ENCODE measurements around the gene CMIP. TPM values are rescaled to one million over a fixed set of nuclear protein-coding genes. Genes with fewer than 3 reads are reported as not detected.

Gene CMIP
- total RNA-seq, 1 experiment from 2014 or later: 48.2 TPM

DNA sequence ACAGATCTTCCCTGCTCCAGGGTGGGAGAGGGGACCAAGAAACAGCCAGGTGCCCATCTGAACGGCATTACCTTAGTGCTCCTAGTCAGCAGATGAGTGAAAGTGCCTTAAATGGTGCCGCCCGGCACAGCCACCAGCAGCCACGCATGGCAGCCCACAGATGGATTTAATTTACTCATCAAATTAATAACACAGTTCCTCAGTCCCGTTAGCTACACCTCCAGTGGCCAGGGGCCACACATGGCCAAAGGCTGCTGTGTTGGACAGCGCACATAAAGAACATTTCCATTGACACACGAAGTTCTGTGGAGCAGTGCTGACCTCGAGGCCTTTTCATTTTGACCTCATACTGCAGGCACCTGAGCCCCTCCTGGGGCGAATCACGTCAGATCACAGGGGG lies 166.3 kb downstream of the CMIP start:
- Histone ChIP-seq H2BK12ac (ENCODE audit: insufficient read length, low read depth, low read length) (no peak overlapping the region), H3K27me3 (ENCODE audit: insufficient read depth, low read length) (no peaks in the 10 kb centered on the region), H3K79me2 (ENCODE audit: insufficient read depth, low read length) (peaks cover 5% of the 10 kb centered on the region; the same call in 1 of the 2 replicates), H2AK5ac (ENCODE audit: insufficient read length, low read length) (no peak overlapping the region), H3K4me1 (ENCODE audit: insufficient read depth, low read length) (no peaks in the 10 kb centered on the region), H3K56ac (ENCODE audit: insufficient read length, low read depth, low read length) (no peak overlapping the region), H3K18ac (ENCODE audit: insufficient read length, low read depth, low read length) (no peak overlapping the region), H3K27ac (ENCODE audit: insufficient read length, low read depth, low read length) (no peak overlapping the region), H3K23ac (ENCODE audit: insufficient read length, low read depth, low read length) (no peak overlapping the region), H3K9ac (ENCODE audit: extremely low read depth, insufficient read length, low read length) (no peak overlapping the region), H2BK5ac (ENCODE audit: insufficient read length, low read length) (no peak overlapping the region), H2BK120ac (ENCODE audit: low read depth, low read length, poor library complexity, severe bottlenecking) (no peak overlapping the region), H3K23me2 (ENCODE audit: insufficient read length, low read depth, low read length, poor library complexity, severe bottlenecking) (no peaks in the 10 kb centered on the region), H3K14ac (ENCODE audit: insufficient read depth, low read length) (no peak overlapping the region), H4K5ac (ENCODE audit: insufficient read length, low read depth, low read length) (no peak overlapping the region), H3K9me3 (ENCODE audit: control insufficient read depth, low read depth, low read length) (no peaks in the 10 kb centered on the region), H4K91ac (ENCODE audit: insufficient read length, low read depth, low read length) (no peak overlapping the region), H3K4me2 (ENCODE audit: insufficient read depth, insufficient read length, low read length) (no peak overlapping the region), H2BK15ac (ENCODE audit: low read depth, low read length) (no peak overlapping the region), H3K79me1 (ENCODE audit: insufficient read depth, low read depth, low read length, poor library complexity, severe bottlenecking) (no peaks in the 10 kb centered on the region), H3K4ac (ENCODE audit: low read depth, low read length) (no peak overlapping the region), H3T11ph (ENCODE audit: low read length) (no peak overlapping the region), H2AFZ (ENCODE audit: low read length) (no peak overlapping the region), H4K8ac (replicated peaks; ENCODE audit: insufficient read length, low read depth, low read length) (no peak overlapping the region), H4K20me1 (ENCODE audit: control insufficient read depth, insufficient read depth, insufficient read length) (no peaks in the 10 kb centered on the region), H2BK20ac (ENCODE audit: low read depth, low read length, poor library complexity, severe bottlenecking) (no peak overlapping the region)
- no CpG with 5 or more reads among the region's 10 CpGs for WGBS (ENCODE audit: extremely low coverage, insufficient read length, low lambda C conversion rate)
- no peak overlapping the region for H3K4me3 Mint-ChIP-seq
- H3K4me1 Mint-ChIP-seq: peaks cover 21 to 26% of the 10 kb centered on the region in 2 experiments
- H3K27ac Mint-ChIP-seq: peak overlapping the region in 2 of 3 experiments; percentile 20 to 56; a peak in 5 of 7 replicates
- no peaks in the 10 kb centered on the region for H3K27me3 Mint-ChIP-seq (ENCODE audit: low read depth)
- H3K36me3 Mint-ChIP-seq (ENCODE audit: insufficient read depth in 1 of 3, low read depth in 3 of 3): peaks cover 0 to 21% (median 20%) of the 10 kb centered on the region in 3 experiments; a peak in 5 of 7 replicates
- TF ChIP-seq, protein P1, sequence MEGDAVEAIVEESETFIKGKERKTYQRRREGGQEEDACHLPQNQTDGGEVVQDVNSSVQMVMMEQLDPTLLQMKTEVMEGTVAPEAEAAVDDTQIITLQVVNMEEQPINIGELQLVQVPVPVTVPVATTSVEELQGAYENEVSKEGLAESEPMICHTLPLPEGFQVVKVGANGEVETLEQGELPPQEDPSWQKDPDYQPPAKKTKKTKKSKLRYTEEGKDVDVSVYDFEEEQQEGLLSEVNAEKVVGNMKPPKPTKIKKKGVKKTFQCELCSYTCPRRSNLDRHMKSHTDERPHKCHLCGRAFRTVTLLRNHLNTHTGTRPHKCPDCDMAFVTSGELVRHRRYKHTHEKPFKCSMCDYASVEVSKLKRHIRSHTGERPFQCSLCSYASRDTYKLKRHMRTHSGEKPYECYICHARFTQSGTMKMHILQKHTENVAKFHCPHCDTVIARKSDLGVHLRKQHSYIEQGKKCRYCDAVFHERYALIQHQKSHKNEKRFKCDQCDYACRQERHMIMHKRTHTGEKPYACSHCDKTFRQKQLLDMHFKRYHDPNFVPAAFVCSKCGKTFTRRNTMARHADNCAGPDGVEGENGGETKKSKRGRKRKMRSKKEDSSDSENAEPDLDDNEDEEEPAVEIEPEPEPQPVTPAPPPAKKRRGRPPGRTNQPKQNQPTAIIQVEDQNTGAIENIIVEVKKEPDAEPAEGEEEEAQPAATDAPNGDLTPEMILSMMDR (conservative IDR thresholded peaks at IDR 0.05): no peak
- no peaks in the 10 kb centered on the region for H3K9me3 Mint-ChIP-seq
- DNase-seq: no peak

Measured in H9 (cell line).